Right lobe of liver (tissue), 4 donors: ENCODE results near the gene TNFSF15.

ENCODE experiments used
- CTCF ChIP-seq, 4 donors: fragments of 200-600 bp in 3 of 4; fragments of 450-650 bp in 1 of 4; IDR thresholded peaks; one replicate each; pipeline versions ENCODE4 v1.5.1 to v1.8.0; 2016 to 2022; ENCODE audit warnings: antibody characterized with exemption in 4 of 4, mild to moderate bottlenecking in 2 of 4
- POLR2A ChIP-seq: fragments of 450-650 bp; IDR thresholded peaks from one replicate; pipeline ENCODE4 v1.6.1; 2017; ENCODE audit warnings: antibody characterized with exemption, mild to moderate bottlenecking
- donor health status: DM: no; HTN: no; CAD: no.
- donor health status: DM: no; HTN: no; CAD: no.
- donor health status: DM: no; HTN: yes; CAD: no.

- TF ChIP-seq CTCF (IDR thresholded peaks at IDR 0.05) (no peak), POLR2A (no peak)
Observed at GRCh38 chr9:114854736-114855355, 49.0 kb upstream of the TNFSF15 start.
